WERI-Rb-1 (cell line): Measurements from ENCODE around the gene NFATC1.

ENCODE experiments used
- DNase-seq: peaks from one replicate; pipeline ENCODE4 v3.0.0-alpha.2; 2020
- H3K27ac ChIP-seq: fragments of 250-450 bp; sonication (Bioruptor Pico); 2 replicates; pipeline ENCODE4 v1.5.1; 2020; ENCODE audit warnings: mild to moderate bottlenecking, moderate library complexity
- H3K27me3 ChIP-seq: fragments of 250-450 bp; sonication (Bioruptor Pico); 2 replicates; pipeline ENCODE4 v1.5.1; 2021; ENCODE audit warnings: mild to moderate bottlenecking, low read depth, moderate library complexity; ENCODE audit not compliant: insufficient read depth, severe bottlenecking
- H3K36me3 ChIP-seq: fragments of 250-450 bp; sonication (Bioruptor Pico); 2 replicates; pipeline ENCODE4 v1.5.1; 2020; ENCODE audit warnings: mild to moderate bottlenecking, moderate library complexity
- H3K4me3 ChIP-seq: 2 replicates; pipeline ENCODE4 v1.5.1; 2011; ENCODE audit warnings: low read depth, mild to moderate bottlenecking, control low read depth, low read length
- H3K9me3 ChIP-seq: fragments of 250-450 bp; sonication (Bioruptor Pico); 2 replicates; pipeline ENCODE4 v1.5.1; 2021; ENCODE audit warnings: mild to moderate bottlenecking, moderate library complexity; ENCODE audit not compliant: severe bottlenecking
- TF ChIP-seq, protein P1 (sequence below): IDR thresholded peaks from 2 replicates; pipeline ENCODE4 v1.5.1; 2011; ENCODE audit warnings: low read depth, mild to moderate bottlenecking, control low read depth, inconsistent platforms, low read length

The NFATC1 gene

GRCh38 chr18:79523206-79523735 lies 127.5 kb downstream of the NFATC1 start:
- H3K27me3 ChIP-seq: no peaks in the 10 kb centered on the region
- H3K27ac ChIP-seq: no peak overlapping the region
- no peak overlapping the region for H3K4me3 ChIP-seq
- TF ChIP-seq, protein P1, sequence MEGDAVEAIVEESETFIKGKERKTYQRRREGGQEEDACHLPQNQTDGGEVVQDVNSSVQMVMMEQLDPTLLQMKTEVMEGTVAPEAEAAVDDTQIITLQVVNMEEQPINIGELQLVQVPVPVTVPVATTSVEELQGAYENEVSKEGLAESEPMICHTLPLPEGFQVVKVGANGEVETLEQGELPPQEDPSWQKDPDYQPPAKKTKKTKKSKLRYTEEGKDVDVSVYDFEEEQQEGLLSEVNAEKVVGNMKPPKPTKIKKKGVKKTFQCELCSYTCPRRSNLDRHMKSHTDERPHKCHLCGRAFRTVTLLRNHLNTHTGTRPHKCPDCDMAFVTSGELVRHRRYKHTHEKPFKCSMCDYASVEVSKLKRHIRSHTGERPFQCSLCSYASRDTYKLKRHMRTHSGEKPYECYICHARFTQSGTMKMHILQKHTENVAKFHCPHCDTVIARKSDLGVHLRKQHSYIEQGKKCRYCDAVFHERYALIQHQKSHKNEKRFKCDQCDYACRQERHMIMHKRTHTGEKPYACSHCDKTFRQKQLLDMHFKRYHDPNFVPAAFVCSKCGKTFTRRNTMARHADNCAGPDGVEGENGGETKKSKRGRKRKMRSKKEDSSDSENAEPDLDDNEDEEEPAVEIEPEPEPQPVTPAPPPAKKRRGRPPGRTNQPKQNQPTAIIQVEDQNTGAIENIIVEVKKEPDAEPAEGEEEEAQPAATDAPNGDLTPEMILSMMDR: no peak
- H3K36me3 ChIP-seq: peaks cover 7% of the 10 kb centered on the region
- DNase-seq: no peak
- no peaks in the 10 kb centered on the region for H3K9me3 ChIP-seq

DNA sequence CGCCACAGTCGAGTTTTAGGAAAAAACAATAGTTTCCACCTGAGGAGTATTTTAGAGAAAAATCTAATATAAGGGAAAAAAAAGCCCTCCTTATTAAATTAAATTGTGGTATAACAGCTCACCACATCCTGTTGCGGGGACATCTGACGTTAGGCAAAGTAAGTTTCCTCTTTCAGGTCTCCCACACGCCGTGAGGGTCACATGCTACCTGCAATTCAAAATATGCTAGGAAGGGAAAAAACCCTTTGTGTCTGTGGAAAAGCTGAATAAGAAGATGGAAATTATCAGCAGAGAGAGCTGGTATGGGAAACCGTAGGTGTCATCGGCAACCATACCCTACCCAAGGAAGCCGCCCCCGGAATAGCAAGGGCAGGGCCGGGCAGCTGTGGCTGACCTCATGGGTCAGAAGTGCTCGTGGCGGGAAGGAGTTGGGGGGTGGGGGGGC lies 128.0 kb downstream of the NFATC1 start:
- no peak overlapping the region for H3K4me3 ChIP-seq
- no peak for DNase-seq
- no peaks in the 10 kb centered on the region for H3K27me3 ChIP-seq
- peaks cover 7% of the 10 kb centered on the region for H3K36me3 ChIP-seq
- H3K27ac ChIP-seq: no peak overlapping the region
- no peaks in the 10 kb centered on the region for H3K9me3 ChIP-seq
- TF ChIP-seq, protein P1: no peak

- no peaks in the 10 kb centered on the region for H3K27me3 ChIP-seq
- no peaks in the 10 kb centered on the region for H3K9me3 ChIP-seq
- no peak overlapping the region for H3K27ac ChIP-seq
- H3K36me3 ChIP-seq: peaks cover 11% of the 10 kb centered on the region
- TF ChIP-seq, protein P1: no peak
- no peak for DNase-seq
- no peak overlapping the region for H3K4me3 ChIP-seq
These were observed 128.7 kb downstream of the NFATC1 start for GRCh38 chr18:79524181-79525078.

DNA sequence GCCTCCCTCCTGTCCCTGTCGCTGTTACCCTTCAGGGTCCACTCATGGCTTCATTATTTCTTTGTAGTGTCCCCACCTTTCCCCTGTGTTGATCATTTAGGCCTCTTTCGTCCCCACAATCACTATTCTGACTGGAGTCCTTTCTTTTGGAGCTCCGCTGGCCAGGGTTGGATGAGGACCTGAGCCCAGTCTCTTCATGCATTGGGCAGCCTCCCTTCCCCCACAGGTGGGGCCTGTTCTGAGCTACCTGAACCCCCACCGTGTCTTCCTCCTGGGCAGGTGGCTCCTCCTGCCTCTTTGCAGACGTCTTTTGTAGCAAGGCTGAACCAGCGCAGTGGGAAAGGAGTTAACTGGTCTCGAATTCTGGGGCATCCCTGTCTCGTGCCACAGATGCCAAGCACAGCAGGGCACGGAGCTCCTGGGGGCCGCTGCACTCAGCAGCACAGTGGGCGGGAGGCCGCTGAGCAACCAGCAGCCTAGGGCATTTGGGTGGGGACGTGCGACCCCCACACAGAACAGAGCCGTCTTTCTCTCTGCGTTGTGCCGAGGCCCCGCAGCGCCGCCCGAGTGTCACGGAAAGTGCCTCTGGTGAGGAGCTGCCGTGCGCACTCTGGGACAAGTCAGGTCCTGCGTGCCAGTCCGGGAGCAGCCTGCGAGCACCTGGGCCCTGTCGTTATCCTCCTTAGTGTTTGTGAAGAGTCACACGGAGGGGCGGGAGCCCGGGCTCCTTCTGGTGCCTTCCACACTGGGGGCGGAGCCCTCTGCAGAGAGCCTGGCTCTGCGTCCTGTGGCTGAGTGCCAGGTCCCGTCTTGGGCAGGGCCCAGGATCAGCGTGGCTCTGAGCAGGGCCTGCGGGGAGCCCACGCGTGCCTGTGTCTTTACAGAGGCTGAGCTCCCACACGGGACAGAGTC lies 130.1 kb downstream of the NFATC1 start:
- H3K36me3 ChIP-seq: peaks cover 16% of the 10 kb centered on the region
- H3K27ac ChIP-seq: no peak overlapping the region
- H3K9me3 ChIP-seq: no peaks in the 10 kb centered on the region
- no peak for DNase-seq
- TF ChIP-seq, protein P1: no peak
- H3K27me3 ChIP-seq: no peaks in the 10 kb centered on the region
- no peak overlapping the region for H3K4me3 ChIP-seq

GRCh38 chr18:79526468-79527460 lies 131.0 kb downstream of the NFATC1 start:
- Histone ChIP-seq H3K9me3 (no peaks in the 10 kb centered on the region), H3K4me3 (no peak overlapping the region), H3K27ac (no peak overlapping the region), H3K27me3 (peaks cover 5% of the 10 kb centered on the region), H3K36me3 (peaks cover 16% of the 10 kb centered on the region)
- DNase-seq: no peak
- TF ChIP-seq, protein P1: no peak
